Epithelial cell of prostate (primary cell): Measurements from ENCODE around the gene LRP3.

ENCODE experiments used
- DNase-seq: peaks from one replicate; pipeline ENCODE4 v3.0.0-alpha.2; 2011; ENCODE audit warnings: low read depth, low spot score
- H3K27ac ChIP-seq: fragments of 450-650 bp; 2 replicates; pipeline ENCODE4 v1.5.1; 2017; ENCODE audit warnings: mild to moderate bottlenecking

LRP3 gene

GRCh38 chr19:33248553-33248953, 54.4 kb downstream of the LRP3 start:
- no peak for DNase-seq
- H3K27ac ChIP-seq, result no peak overlapping the region

- no peak for DNase-seq
Observed at GRCh38 chr19:33248954-33249613, 55.0 kb downstream of the LRP3 start.

GRCh38 chr19:33249740-33250366, 55.7 kb downstream of the LRP3 start:
- DNase-seq, result no peak
- H3K27ac ChIP-seq, result no peak overlapping the region

More at GRCh38 chr19:33248954-33249613, 55.0 kb downstream of the LRP3 start:
- H3K27ac ChIP-seq, result no peak overlapping the region

GRCh38 chr19:33250500-33250899, 56.4 kb downstream of the LRP3 start:
- H3K27ac ChIP-seq, result no peak overlapping the region
- DNase-seq, result no peak

- no peak for DNase-seq
- H3K27ac ChIP-seq, result no peak overlapping the region
Observed at GRCh38 chr19:33251076-33251475, 56.9 kb downstream of the LRP3 start.

- no peak for DNase-seq
- H3K27ac ChIP-seq, result no peak overlapping the region
Observed at GRCh38 chr19:33251526-33252090, 57.5 kb downstream of the LRP3 start.

GRCh38 chr19:33252418-33252962, 58.4 kb downstream of the LRP3 start:
- no peak for DNase-seq
- H3K27ac ChIP-seq, result no peak overlapping the region

- DNase-seq, result no peak
- no peak overlapping the region for H3K27ac ChIP-seq
Observed at GRCh38 chr19:33252971-33253370, 58.8 kb downstream of the LRP3 start.

GRCh38 chr19:33254245-33254824, 60.2 kb downstream of the LRP3 start:
- no peak for DNase-seq
- H3K27ac ChIP-seq, result no peak overlapping the region

- H3K27ac ChIP-seq, result no peak overlapping the region
- no peak for DNase-seq
Observed at GRCh38 chr19:33255781-33256180, 61.7 kb downstream of the LRP3 start.

GRCh38 chr19:33256261-33256660, 62.1 kb downstream of the LRP3 start:
- no peak overlapping the region for H3K27ac ChIP-seq
- DNase-seq, result no peak

- no peak overlapping the region for H3K27ac ChIP-seq
- no peak for DNase-seq
Observed at GRCh38 chr19:33257828-33258227, 63.7 kb downstream of the LRP3 start.
